NCI-H524 (cell line): ENCODE data around the gene HS1BP3.

ENCODE experiments used
- DNase-seq, 2 experiments: peaks; one replicate each; lab custom pipeline; 2025; lab: John Stamatoyannopoulos, UW

The HS1BP3 gene

GRCh38 chr2:20663196-20664070 lies 12.5 kb upstream of the HS1BP3 start:
- no peak for DNase-seq

GRCh38 chr2:20662308-20662937 lies 11.5 kb upstream of the HS1BP3 start:
- DNase-seq = no peak

GRCh38 chr2:20661421-20662307 lies 10.8 kb upstream of the HS1BP3 start:
- DNase-seq = peak; percentile 64 to 82

GRCh38 chr2:20660506-20661420 lies 9.9 kb upstream of the HS1BP3 start:
- DNase-seq = no peak

DNA sequence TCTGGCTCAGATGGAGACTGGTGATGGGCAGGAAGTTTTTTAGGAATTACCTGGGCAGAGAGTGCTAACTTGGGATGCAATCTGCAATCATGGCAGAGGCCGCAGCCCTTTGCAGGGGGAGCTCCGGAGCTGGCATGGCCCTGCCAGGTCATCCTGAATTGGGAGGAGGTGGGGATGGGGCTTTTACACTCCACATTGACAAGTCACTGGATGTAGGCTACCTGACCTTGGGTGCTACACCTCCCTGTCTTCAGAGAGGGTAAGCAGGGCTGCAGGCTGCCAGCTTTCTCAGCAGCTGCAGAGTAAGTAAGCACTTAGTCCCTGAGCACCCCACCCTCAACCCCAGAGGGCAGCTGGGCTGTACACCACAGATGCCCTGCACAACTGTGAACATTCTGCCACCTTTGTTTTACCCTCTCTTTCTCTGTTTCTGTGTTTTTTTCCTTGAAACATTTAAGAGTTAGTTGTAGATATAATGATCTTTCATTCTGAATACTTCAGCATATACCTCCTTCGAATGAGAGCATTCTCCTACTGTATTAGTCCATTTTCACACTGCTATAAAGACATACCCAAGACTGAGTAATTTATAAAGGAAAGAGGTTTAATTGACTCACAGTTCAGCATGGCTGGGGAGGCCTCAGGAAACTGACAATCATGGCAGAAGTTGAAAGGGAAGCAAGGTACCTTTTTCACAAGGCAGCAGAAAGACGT lies 6.8 kb upstream of the HS1BP3 start:
- no peak for DNase-seq

DNA sequence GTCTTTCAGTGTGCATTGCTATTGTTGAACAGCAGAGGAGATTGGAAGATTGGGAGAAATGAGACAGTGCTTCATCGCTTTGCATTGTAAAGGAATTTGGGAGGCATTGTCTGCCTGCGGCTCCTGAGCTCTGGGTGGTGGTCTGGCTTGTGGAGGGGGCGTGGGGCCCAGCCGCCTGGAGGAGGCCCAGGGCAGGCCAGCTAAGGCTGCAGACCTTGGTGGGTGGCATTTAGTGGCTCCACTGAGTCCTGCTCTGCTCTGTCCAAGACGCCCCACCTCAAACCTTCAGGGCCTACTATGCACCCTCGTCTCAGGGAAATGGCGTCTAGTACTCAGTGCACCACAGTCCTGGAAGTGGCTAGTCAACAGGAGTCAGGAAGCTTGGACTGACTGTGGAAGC lies 5.7 kb upstream of the HS1BP3 start:
- DNase-seq = no peak

DNA sequence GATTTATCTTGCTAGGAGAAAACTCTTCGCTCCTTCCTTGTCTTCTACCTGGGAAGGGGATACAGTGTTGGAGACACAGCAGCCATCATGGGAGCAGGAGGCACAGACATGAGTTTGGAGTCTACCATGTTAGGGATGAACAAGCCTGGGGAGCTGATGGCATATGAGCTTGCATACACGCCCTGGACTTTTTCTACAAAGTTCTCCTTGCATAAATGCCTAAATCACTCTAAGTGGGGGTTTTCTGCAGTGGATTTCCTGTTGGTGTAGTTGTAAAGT lies 3.6 kb upstream of the HS1BP3 start:
- no peak for DNase-seq

GRCh38 chr2:20653695-20654534 lies 3.0 kb upstream of the HS1BP3 start:
- no peak for DNase-seq

DNA sequence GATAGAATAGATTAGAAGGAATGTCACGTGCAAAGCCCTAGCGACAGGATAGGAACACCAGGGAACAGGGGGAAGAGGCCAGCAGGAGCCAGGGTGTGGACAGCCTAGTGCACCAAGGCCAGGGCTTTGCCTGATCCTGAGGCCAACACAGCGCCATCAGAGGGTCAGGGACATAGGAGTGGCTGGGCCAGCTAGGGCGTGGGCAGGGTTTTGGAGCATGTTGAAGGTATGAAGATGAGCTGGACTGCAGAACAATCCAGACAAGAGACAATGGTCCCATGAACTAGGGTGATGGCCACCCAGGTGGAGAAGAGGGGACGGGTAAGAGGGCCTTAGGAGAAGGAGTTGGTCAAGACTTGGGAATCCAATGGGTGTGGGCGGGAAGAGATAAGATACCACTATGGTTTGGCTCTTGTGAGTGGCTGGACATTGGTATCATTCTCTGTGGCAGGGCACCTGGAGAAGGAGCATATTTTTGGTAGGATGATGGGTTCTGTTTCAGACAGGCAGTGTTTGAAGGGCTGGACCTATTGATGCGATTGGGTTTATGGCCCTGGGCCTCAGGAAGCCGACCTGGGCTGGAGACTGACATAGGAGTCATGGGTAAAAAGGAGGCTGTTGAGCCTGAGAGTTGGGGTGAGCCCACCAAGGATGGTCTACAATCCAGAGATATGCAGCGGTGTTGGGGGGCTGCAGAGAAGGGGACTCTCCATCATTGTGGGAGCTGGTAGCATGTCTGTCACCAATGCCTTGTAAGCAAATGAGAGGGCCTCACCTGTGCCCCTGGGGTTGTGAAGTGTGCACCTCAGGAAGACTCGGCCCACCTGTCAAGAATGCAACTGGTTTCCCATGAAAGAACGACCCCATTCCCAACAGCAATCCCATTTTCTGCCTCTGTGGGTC lies 2.0 kb upstream of the HS1BP3 start:
- DNase-seq = no peak

DNA sequence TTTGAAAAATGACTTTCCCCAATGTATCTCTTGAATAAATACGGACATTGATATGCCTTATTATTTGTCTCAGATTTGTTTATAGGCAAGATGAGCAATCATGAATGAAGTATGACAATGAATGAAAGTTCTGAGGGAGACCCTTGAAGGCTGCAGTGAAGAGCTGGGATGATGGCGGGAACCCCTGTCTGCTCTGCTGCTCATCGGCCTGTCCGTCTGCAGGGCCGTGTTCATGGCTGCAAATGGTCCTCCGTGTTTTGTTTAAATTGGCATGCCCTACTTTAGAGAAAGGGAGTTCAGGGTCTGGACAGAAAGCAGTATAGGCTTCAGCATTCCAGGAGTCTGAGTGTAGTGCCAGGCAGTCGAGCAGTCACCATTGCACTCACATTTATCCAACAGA lies 1.2 kb upstream of the HS1BP3 start:
- no peak for DNase-seq

GRCh38 chr2:20651731-20652099 lies 817 bp upstream of the HS1BP3 start:
- DNase-seq = no peak

DNA sequence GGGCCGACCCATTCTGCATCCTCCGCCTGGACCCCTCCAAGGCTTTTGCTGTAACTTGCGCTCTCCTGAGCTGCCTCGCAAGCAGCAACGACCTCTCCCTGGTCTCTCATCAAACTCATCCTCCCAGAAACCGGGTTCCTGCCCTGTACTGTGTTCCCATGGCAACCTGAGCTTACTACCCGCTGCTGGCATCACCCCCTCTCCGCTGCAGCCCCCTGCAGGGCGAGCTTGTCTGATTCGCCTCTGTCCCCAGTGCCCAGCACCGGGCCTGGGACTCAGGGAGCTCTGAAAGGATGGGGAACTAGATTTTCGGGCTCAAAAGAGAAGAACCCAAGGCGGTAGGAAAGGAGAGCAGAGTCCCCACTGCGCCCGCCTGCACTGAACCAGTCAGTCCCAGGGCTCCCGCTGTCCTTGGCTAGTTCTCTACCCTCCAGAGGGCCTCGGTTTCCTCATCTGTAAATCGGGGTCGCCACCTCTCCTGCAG lies 463 bp downstream of the HS1BP3 start:
- peak; percentile 56 to 75 for DNase-seq

DNA sequence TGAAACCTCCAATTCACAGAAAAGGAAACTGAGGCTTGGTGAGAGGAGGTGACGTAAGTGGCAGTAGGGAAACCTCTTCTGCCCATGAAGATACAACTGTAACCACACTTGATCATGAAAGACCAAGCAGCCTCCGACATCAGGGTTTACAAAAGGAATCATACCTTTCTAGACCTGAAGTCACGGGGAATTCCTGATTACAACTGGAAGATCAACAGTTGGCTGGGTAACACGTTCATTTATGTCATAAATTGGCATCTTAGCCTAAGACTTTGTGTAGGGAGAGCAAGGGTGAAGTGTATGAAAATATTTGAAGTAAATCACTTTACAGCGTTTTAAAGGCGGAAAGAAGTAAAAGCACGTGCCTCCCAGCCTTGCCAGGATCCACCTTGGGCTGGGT lies 922 bp downstream of the HS1BP3 start:
- DNase-seq = no peak

GRCh38 chr2:20649576-20649975 lies 1.3 kb downstream of the HS1BP3 start:
- no peak for DNase-seq

DNA sequence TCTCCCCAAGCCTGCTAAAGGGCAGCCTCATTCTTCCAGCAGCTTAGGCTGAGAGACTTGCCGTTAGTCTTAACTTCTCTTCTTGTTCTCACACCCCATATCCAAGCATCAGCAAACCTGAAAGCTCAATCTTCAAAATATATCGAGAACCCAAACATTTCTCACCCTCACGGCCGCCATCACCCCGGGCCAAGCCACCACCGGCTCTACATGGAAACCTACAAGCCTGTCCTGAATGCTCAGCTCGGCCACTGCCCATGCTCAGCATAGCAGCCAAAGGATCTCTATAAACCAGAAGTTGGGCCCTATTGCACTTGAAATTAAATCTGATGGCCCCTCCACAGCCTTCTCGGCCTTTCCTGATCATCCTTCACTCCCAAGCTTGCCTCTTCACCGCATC lies 2.1 kb downstream of the HS1BP3 start:
- no peak for DNase-seq

- no peak for DNase-seq
Measured at GRCh38 chr2:20648206-20648605, 2.7 kb downstream of the HS1BP3 start.

GRCh38 chr2:20647738-20648137 lies 3.2 kb downstream of the HS1BP3 start:
- no peak for DNase-seq

GRCh38 chr2:20647211-20647610 lies 3.7 kb downstream of the HS1BP3 start:
- DNase-seq = no peak

DNA sequence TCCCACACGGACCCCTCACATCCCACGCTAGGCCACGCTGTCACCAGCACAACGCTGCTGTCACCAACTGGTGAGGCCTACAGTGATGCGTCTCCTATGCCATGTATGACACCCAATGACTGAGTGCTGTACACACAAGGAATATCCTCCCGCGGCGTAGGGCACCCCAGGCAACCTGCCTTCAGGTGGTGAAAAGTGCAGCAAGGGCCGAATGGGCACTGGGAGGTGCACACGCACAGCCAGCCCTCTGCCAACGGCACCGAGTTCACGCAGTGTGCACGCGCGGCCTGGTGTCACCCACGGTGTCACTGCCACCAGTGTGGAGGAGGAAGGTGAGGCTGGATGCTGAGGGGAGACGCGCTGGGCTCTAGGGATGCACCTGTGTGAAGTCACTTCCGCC lies 4.5 kb downstream of the HS1BP3 start:
- DNase-seq = no peak
